TTC549 (cell line): Measurements from ENCODE around the gene CLIP1.
"Not testable (repeated sequence)": the region's sequence is repeated elsewhere in the genome, so short reads cannot be mapped to it uniquely, and the experiment has no call there.

ENCODE experiments used
- FAIRE-seq: peaks from 2 replicates; lab custom pipeline; 2012; peaks lifted over from hg19 to GRCh38; lab: Jason Lieb, UNC

CLIP1 gene

GRCh38 chr12:122421821-122422729, at the start of gene CLIP1:
CLIP1 (minus strand) TSS chr12:122422669; CDS start chr12:122380452, 42,217 bp downstream.
- FAIRE-seq = no peak

DNA sequence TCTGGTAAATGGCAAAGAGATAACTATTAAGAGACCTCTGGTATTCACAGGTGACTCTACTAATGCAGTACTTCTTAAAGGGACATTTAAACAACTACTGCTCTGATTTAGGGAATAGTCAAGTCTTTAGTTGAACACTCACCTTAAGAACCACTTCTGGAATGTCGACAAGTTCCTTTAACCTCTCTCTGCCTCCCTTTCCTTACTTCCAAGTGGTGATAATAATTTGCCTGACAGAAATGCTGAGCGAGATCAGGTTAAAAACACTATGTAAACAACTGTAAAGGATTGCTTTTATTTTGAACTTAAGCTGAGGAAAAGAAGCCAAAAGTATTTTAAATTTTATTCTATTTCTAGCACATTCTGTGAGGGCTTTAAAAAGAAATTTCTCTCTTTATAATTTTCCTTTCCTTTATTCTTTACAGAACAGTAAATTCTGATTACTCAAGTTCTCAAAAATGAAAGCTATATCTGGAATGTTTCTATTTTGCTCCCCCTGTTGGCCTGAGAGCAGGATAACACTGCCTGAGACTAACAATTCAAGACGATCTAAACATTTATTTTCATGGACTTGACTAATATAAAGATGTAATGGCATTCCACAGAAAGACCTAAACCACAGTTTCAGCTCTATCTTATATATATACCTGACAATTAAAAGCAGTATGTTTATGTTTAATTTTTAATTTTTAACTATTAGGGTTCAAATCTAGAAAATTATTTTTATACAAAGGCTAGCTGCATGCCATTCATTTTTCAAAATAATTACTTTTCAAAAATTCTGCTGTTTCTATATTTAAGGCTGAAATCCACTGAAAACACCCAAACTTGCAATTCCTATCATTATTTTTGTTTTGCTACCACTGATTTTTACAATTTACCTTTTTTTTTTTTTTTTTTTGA, 49.1 kb upstream of the CLIP1 start:
- FAIRE-seq = peak; percentile 77

DNA sequence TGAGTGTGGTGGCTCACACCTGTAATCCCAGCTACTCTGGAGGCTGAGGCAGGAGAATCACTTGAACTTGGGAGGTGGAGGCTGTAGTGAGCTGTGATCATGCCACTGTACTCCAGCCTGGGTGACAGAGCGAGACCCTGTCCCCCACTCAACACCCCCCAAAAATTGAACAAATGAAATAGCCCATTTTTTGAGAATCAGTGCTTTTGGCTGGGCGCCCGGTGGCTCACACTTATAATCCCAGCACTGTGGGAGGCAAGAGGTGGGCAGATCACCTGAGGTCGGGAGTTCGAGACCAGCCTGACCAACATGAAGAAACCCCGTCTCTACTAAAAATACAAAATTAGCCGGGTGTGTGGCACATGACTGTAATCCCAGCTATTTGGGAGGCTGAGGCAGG, 48.1 kb upstream of the CLIP1 start:
- not testable (repeated sequence) for FAIRE-seq

DNA sequence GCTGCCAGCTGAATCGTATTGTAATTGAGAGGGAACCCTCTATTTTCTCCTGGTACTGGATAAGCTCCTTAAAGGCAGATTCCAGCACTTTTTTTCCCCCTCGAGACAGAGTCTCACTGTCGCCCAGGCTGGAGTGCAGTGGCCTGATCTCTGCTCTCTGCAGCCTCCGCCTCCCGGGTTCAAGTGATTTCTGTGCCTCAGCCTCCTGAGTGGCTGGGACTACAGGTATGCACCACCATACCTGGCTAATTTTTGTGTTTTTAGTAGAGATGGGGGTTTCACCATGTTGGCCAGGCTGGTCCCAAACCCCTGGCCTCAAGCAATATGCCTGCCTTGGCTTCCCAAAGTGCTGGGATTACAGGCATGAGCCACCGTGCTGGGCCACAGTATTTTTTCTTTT, 47.4 kb upstream of the CLIP1 start:
- not testable (repeated sequence) for FAIRE-seq

DNA sequence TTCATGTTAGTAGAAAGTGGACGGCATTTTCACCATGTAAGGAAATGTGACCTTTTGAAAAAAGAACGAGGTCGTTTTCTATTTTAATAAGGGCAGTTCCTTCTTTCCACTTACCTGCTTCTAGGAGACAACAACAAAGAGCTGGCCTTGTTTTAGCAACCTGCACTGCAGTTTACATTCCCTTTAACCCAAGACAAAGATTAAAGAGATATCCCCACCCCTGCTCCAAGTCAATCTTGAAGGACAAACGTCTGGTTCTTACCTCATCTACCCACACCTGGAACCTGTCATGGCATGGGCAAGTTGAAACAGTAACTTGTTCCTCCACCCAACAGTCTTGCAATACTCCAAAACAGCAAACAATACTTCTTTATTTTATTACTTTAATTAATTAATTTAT, 45.5 kb upstream of the CLIP1 start:
- no peak for FAIRE-seq

DNA sequence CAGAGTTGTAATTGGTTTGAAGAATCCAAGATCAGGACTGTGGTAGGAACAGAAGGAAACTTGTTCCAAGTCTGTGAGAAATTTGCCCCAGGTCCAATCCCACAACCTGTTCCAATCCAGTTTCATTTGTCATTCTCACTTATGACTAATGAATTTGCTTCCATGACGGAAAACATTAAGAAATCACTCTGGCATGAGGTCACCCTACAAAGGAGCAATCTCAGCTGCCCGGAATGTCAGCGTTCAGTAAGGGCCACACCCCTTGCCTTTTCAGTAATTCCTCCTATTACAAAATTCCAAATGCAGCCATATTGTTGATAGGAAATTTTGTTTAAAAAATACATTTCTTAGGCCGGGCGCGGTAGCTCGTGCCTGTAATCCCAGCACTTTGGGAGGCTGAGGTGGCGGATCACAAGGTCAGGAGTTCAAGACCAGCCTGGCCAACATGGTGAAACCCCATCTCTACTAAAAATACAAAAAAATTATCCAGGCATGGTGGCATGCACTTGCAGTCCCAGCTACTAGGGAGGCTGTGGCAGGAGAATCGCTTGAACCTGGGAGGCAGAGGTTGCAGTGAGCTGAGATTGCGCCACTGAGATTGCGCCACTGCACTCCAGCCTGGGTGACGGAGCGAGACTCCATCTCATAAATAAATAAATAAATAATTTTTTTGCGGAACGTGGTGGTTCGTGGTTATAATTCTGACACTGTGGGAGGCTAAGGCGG, 42.0 kb upstream of the CLIP1 start:
- not testable (repeated sequence) for FAIRE-seq

GRCh38 chr12:122460641-122461040, 38.2 kb upstream of the CLIP1 start:
- FAIRE-seq = no peak

- no peak for FAIRE-seq
These were observed 37.6 kb upstream of the CLIP1 start for GRCh38 chr12:122460061-122460460.

- FAIRE-seq = no peak
These were observed 36.7 kb upstream of the CLIP1 start for GRCh38 chr12:122459211-122459610.

DNA sequence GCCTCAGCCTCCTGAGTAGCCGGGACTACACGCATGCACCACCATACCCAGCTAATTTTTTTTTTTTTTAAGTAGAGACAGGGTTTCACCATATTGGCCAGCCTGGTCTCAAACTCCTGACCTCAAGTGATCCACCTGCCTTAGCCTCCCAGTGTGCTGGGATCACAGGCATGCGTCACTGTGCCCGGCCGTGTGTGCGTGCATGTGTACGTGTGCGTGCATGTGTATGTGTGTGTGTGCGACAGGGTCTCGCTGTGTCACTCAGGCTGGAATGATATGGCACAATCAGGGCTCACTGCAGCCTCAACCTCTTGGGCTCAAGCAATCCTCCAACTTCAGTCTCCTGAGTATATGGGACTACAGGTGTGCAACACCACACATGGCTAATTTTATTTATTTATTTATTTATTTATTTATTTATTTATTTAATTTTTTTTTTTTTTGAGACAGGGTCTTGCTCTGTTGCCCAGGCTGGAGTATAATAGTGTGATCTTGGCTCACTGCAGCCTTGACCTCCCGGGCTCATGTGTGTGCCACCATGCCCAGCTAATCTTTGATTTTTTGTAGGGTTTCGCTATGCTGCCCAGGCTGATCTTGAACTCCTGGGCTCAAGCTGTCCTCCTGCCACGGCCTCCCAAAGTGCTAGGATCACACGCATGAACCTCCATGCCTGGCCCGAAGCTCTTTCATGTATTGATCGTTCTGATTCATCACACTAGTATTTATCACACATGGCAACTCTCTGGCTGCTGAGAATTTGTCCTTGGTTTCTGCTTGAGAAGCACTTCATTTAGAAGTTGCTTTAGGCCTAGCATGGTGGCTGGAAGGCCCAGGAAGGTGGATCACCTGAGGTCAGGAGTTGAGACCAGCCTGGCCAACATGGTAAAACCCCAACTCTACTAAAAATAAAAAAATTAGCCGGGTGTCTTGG, 35.9 kb upstream of the CLIP1 start:
- FAIRE-seq = no peak

GRCh38 chr12:122457627-122458026, 35.2 kb upstream of the CLIP1 start:
- FAIRE-seq = no peak

- no peak for FAIRE-seq
These were observed 32.3 kb upstream of the CLIP1 start for GRCh38 chr12:122454739-122455138.

DNA sequence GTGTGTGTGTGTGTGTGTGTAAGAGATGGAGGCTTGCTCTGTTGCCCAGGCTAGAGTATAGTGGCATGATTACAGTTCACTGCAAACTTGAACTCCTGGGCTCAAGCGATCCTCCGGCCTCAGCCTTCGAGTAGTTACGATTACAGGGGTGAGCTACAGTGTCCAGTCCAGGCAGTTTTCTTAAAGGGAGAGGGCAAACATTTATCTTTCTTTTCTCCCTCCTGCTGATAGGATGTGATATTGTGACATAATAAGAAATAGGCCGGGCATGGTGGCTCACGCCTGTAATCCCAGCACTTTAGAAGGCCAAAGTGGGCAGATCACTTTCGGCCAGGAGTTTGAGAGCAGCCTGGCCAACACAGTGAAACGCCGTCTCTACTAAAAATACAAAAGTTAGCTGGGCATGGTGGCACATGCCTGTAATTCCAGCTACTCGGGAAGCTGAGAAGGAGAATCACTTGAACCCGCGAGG, 31.8 kb upstream of the CLIP1 start:
- FAIRE-seq = no peak

DNA sequence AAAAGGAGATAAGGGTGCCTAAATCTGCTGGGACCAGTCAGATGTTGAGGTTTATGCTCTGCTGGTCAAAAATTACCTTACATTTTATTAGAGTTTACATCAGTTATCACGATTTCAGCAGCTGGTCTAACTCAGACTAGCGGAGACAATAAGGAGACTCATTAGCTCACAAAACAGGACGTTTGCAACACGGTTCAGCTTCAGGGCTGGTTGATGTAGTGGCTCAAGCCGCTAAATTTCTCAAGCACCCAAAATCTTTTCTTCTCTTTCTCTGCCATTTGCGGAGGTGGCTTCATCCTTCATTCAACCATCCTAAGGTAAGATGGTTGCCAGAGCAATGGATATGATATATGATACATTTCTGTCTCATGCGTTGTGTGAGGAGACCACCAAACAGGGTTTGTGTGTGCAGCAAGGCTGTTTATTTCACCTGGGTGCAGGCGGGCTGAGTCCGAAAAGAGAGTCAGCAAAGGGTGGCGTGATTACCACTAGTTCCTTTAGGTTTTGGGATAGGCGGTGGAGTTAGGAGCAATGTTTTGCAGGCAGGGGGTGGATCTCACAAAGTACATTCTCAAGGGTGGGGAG, 30.3 kb upstream of the CLIP1 start:
- no peak for FAIRE-seq

DNA sequence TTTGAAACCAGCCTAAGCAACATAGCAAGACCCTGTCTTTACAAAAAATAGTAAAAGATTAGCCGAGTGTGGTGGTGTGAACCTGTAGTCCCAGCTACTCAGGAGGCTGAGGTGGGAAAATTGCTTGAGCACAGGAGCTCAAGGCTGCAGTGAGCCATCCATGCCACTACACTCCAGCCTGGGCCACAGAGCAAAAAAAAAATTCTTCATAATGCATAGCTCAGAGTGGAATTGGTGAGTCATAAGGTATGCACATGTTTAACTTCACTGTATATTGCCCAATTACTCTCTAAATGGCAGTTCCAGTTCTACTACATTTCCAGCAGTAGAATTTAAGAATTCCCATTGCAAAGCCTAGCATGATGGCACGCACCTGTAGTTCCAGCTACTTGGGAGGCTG, 26.8 kb upstream of the CLIP1 start:
- no peak for FAIRE-seq

DNA sequence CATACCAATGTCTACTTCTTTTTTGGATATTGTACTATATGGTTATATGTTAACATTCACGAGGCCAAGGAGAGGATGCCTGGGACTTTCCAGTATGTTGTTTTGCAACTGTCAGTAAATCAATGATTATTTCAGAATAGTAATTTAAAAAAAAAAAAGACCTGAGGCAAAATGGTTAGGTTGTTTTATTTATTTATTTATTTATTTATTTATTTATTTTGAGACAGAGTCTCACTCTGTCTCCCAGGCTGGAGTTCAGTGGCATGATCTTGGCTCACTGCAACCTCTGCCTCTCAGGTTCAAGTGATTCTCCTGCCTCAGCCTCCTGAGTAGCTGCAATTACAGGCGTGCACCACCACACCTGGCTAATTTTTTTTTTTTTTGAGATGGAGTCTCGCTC, 25.4 kb upstream of the CLIP1 start:
- not testable (repeated sequence) for FAIRE-seq

- not testable (repeated sequence) for FAIRE-seq
These were observed 23.9 kb upstream of the CLIP1 start for GRCh38 chr12:122446390-122446789.

DNA sequence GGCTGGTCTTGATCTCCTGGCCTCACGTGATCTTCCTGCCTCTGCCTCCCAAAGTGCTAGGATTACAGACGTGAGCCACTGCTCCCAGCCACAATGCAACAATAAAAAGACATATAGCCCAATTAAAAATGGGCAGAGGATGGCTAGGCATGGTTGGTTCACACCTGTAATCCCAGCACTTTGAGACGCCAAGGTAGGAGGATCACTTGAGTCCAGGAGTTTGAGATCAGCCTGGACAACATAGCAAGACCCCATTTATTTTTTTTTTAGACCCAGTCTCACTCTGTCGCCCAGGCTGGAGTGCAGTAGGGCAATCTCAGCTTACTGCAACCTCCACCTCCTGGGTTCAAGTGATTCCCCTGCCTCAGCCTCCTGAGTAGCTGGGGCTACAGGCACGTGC, 21.6 kb upstream of the CLIP1 start:
- FAIRE-seq = not testable (repeated sequence)

GRCh38 chr12:122438822-122439221, 16.4 kb upstream of the CLIP1 start:
- not testable (repeated sequence) for FAIRE-seq

DNA sequence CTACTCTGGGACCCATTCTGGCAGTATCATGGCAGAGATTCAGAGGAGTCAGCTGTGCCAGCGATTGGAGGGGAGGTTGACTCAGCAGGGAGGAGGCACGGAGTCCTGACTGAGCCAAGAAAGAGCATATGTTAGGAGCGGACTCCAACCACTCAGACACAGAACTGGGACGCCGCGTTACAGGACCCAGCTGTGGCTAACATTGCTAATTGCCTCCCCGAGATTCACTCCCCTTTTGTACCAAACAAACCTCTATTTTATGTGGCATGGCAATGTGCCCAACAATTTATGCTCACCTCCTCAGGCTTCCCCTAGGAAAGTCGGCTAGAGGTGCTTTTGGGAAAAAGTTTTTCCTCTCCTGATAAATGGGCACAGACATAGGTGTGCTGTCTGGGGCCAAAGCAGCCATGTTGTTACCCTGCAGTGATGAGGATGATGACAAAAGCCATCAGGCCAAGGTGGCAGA, 15.2 kb upstream of the CLIP1 start:
- no peak for FAIRE-seq

DNA sequence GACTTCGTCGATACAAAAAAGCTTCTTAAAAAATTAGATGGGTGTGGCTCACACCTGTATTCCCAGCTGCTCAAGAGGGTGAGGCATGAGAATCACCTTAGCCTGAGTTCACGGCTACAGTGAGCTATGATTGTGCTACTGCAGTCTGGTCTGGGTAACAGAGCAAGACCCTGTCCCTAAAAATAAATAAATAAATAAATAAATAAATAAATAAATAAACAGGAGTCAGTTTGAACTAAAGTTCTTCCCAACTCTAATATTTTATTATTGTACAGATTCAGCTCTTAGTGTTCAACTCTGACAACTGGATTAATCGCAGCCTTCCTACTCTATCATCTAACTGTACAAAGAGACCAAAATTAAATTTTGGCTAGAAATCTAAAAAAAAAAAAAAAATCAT, 12.7 kb upstream of the CLIP1 start:
- FAIRE-seq = no peak
